ENCODE data around the gene APC. TPM values are rescaled to one million over a fixed set of nuclear protein-coding genes. Genes with fewer than 3 reads are reported as not detected.
A peak's percentile ranks its signal among the peaks of the same experiment; 100 is the strongest.
"Not testable (repeated sequence)": the region's sequence is repeated elsewhere in the genome, so short reads cannot be mapped to it uniquely, and the experiment has no call there.

APC gene
- total and polyA plus RNA-seq, 2 experiments from 2014 or later, result 12.9 to 40.1 TPM

GRCh38 chr5:112709416-112709815 lies 28.3 kb upstream of the APC start:
- DNase-seq (ENCODE audit: low read depth in 1 of 2, low spot score in 1 of 2), result no peak
- Histone ChIP-seq H3K36me3 (no peaks in the 10 kb centered on the region), H3K27me3 (no peaks in the 10 kb centered on the region), H3K27ac (peak overlapping the region; percentile 98), H3K4me3 (no peak overlapping the region), H3K9me3 (ENCODE audit: low read depth) (no peaks in the 10 kb centered on the region), H3K4me1 (ENCODE audit: low read depth) (peaks cover 10% of the 10 kb centered on the region)
- TF ChIP-seq CTCF (IDR thresholded peaks at IDR 0.05; ENCODE audit: low read depth, low read length), result no peak

- H3K27me3 ChIP-seq, result no peaks in the 10 kb centered on the region
- no peak for TF ChIP-seq CTCF (IDR thresholded peaks at IDR 0.05; ENCODE audit: low read depth, low read length)
- H3K36me3 ChIP-seq, result no peaks in the 10 kb centered on the region
- DNase-seq (ENCODE audit: low read depth in 1 of 2, low spot score in 1 of 2), result no peak
- peaks cover 10% of the 10 kb centered on the region for H3K4me1 ChIP-seq (ENCODE audit: low read depth)
- H3K4me3 ChIP-seq, result no peak overlapping the region
- H3K9me3 ChIP-seq (ENCODE audit: low read depth), result no peaks in the 10 kb centered on the region
- H3K27ac ChIP-seq, result no peak overlapping the region
These were observed 26.8 kb upstream of the APC start for GRCh38 chr5:112710896-112711295.

GRCh38 chr5:112711436-112711835 lies 26.2 kb upstream of the APC start:
- H3K27ac ChIP-seq, result no peak overlapping the region

GRCh38 chr5:112713206-112713605 lies 24.5 kb upstream of the APC start:
- Histone ChIP-seq H3K9me3 (ENCODE audit: low read depth) (no peaks in the 10 kb centered on the region), H3K27ac (no peak overlapping the region), H3K4me3 (no peak overlapping the region), H3K36me3 (no peaks in the 10 kb centered on the region), H3K4me1 (ENCODE audit: low read depth) (peaks cover 10% of the 10 kb centered on the region), H3K27me3 (no peaks in the 10 kb centered on the region)
- no peak for TF ChIP-seq CTCF (IDR thresholded peaks at IDR 0.05; ENCODE audit: low read depth, low read length)
- DNase-seq (ENCODE audit: low read depth in 1 of 2, low spot score in 1 of 2), result no peak

More at GRCh38 chr5:112711436-112711835, 26.2 kb upstream of the APC start:
- Histone ChIP-seq H3K4me1 (ENCODE audit: low read depth) (peaks cover 10% of the 10 kb centered on the region), H3K4me3 (no peak overlapping the region), H3K36me3 (no peaks in the 10 kb centered on the region), H3K9me3 (ENCODE audit: low read depth) (no peaks in the 10 kb centered on the region), H3K27me3 (no peaks in the 10 kb centered on the region)
- no peak for DNase-seq (ENCODE audit: low read depth in 1 of 2, low spot score in 1 of 2)
- TF ChIP-seq CTCF (IDR thresholded peaks at IDR 0.05; ENCODE audit: low read depth, low read length), result no peak

GRCh38 chr5:112716895-112717294 lies 20.8 kb upstream of the APC start:
- H3K9me3 ChIP-seq (ENCODE audit: low read depth); H3K4me1 ChIP-seq (ENCODE audit: low read depth); H3K36me3 ChIP-seq; H3K27ac ChIP-seq; H3K4me3 ChIP-seq; DNase-seq (ENCODE audit: low read depth in 1 of 2, low spot score in 1 of 2); H3K27me3 ChIP-seq: not testable (repeated sequence)

- Histone ChIP-seq H3K4me3 (no peak overlapping the region), H3K9me3 (ENCODE audit: low read depth) (no peaks in the 10 kb centered on the region), H3K36me3 (no peaks in the 10 kb centered on the region), H3K4me1 (ENCODE audit: low read depth) (no peaks in the 10 kb centered on the region), H3K27ac (no peak overlapping the region), H3K27me3 (no peaks in the 10 kb centered on the region)
- no peak for TF ChIP-seq CTCF (IDR thresholded peaks at IDR 0.05; ENCODE audit: low read depth, low read length)
- no peak for DNase-seq (ENCODE audit: low read depth in 1 of 2, low spot score in 1 of 2)
These were observed 20.1 kb upstream of the APC start for GRCh38 chr5:112717506-112718082.
